ENCODE results near the gene FAM200B. TPM values are rescaled to one million over a fixed set of nuclear protein-coding genes. Genes with fewer than 3 reads are reported as not detected.

The FAM200B gene
- 24.5 and 42.0 TPM in 2 replicates for total RNA-seq

DNA sequence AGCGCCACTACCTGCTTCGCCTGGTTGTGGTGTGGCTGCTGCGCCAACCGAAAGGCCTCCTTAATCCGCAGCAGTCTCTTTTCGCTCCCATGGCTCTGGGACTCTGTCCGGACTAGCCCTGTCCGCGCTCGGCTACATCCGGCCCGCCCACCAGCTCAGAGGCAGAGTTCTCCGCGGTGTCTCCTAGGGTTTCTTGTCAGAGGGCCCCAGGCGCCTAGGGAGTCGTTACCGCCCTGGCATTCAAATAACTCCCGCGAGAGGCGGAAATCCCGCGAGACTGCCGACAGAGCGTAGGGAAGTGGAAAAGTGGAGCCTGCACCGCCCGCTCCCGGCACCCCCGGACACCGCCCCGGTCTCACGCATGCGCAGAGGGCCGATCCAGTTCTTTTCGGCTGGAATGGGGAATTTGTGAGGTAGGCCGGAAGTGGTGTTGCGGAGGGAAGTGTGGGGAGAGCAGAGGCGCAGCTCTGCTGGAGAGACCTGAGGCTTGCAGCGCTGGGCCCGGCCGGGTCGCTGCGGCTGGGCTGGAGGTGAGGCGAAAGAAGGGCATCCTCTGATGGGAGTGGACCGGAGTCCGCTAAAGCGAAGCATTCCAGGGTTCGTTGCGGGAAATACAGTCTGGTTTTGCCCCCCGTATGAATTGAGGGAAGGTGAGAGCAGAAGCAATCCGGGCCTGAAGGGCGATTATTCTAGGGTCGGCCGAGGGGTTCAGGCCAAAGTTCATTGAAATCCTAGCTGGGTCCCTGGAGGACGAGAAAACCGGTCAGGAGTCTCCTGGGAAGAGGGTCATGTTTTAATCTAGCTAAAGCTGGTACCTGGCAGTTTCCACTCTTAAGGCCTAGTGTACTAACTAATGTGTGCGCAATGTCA is at the start of gene FAM200B:
TSS of gene FAM200B (plus strand) at position 456 of the 870 bp plus-strand sequence. CDS start 5,151 bp downstream, outside the sequence.

DNA sequence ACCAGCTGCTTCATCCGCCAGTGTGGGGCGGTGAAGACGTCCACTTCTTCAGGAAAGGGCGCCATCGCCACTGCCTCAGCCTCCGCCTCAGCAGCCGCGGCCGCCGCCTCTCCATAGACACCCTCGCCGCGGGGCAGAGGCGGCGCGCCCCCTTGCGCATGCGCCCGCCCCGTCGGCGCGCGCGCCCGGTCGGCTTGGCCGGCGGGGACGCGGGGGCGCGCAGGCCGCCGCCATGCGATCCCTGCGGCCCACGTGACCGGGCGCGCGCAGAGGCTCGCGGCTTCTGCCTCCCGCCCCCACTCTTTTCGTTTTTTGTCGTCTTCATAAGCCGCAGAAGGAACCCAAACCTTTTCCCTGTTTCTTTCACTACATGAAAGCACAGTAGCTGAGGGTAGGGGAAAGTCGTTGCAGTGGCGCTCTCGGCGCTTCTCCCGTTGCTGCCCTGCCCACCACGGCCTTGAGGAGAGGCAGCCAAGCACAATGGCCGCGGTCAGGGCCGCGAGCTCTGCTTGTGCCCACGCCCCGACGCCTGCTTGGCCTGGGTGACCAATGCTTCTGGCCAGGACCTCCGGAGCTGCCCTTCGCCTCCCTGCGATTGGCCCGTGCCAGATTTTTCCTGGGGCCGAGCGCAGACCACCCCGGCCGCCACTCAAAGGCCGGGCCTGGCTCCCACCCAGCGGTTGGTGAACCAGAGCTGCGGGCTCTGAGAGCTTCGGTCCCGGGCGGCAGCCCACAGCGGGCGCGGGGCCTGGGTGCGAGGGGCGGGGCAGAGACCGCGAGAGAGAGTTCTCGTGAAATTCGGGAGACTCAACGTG is 26.2 kb upstream of the FAM200B start, which contains the start of gene FBXL5:
TSS of gene FBXL5 (minus strand) at position 135 of the 815 bp plus-strand sequence. CDS start at position 65, 70 bp downstream.

DNA sequence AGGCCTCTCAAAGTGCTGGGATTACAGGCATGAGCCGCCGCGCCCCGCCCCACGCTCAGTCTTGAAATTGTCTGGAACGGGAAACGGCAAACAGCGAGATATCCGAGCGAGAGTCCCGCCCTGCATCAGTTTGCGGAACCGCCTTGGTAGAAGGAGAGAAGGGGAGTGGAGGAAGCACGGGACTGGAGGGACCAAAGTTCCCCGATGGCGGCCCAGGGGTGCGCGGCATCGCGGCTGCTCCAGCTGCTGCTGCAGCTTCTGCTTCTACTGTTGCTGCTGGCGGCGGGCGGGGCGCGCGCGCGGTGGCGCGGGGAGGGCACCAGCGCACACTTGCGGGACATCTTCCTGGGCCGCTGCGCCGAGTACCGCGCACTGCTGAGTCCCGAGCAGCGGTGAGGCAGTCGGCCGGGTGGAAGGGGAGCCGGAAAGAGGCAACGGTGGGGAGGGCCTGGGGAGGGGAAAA is 21.3 kb downstream of the FAM200B start, which contains the start of gene BST1:
TSS of gene BST1 (plus strand) at position 125 of the 463 bp plus-strand sequence. CDS start at position 205, 80 bp downstream.

Other genes with a start within 250 kb of the FAM200B start
- gene CC2D2A, start 211.9 kb upstream of the FAM200B start, total RNA-seq, result 13.4 and 17.8 TPM in 2 replicates
- 103 and 336 TPM in 2 replicates for gene FBXL5, start 26.5 kb upstream of the FAM200B start, total RNA-seq
- 6.7 and 39.5 TPM in 2 replicates for gene BST1, start 21.2 kb downstream of the FAM200B start, total RNA-seq
- under 0.01 and 0.19 TPM in 2 replicates for gene CD38, start 96.5 kb downstream of the FAM200B start, total RNA-seq

Measured in regular cardiac myocyte (primary cell).